Brain microvascular endothelial cell (primary cell): ENCODE measurements around the gene FGB.

Experiments used
- DNase-seq: peaks from one replicate; pipeline ENCODE4 v3.0.0-alpha.2; 2020
- H3K27ac ChIP-seq: fragments of 250-450 bp; sonication (Bioruptor Pico); 2 replicates; pipeline ENCODE4 v1.5.1; 2020; ENCODE audit warnings: mild to moderate bottlenecking, moderate library complexity
- H3K27me3 ChIP-seq: fragments of 250-450 bp; sonication (Bioruptor Pico); replicated peaks from 2 replicates; pipeline ENCODE4 v1.5.1; 2020; ENCODE audit warnings: mild to moderate bottlenecking
- H3K36me3 ChIP-seq: fragments of 250-450 bp; sonication (Bioruptor Pico); replicated peaks from 2 replicates; pipeline ENCODE4 v1.5.1; 2020; ENCODE audit warnings: mild to moderate bottlenecking
- H3K4me3 ChIP-seq: 2 replicates; pipeline ENCODE4 v1.5.1; 2011; ENCODE audit warnings: low read depth, mild to moderate bottlenecking, control low read depth, low read length, moderate library complexity
- in situ Hi-C: cut with HindIII; loops from 2 replicates; pipeline ENCODE4 v1.10.0; 2017; ENCODE audit warnings: low sequenced_read_pairs, low pct_ligation_motif_present
- TF ChIP-seq, protein P1 (sequence below): IDR thresholded peaks from 2 replicates; pipeline ENCODE4 v1.5.1; 2011; ENCODE audit warnings: low read depth, mild to moderate bottlenecking, moderate library complexity, low read length, control low read depth, inconsistent platforms; ENCODE audit errors: missing control alignments

FGB gene

DNA sequence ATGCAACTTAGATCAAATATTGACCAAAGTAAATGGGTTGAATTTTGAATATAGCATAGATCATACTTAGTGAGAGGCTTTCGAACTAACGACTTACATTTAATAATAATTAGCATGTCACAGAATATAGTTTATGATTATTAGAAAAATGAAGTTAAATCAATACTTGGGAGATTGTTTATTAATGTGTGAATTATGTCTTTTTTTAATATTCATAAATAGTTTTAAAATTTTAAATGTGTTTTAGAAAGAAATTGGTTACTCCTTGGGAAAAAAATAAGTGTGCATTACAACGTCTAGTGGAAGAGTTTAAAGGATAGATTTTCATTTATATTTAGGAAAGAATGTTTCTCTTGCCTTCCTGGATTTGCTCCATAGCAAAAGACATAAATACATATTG is 20.4 kb downstream of the FGB start:
- H3K36me3 ChIP-seq: no peaks in the 10 kb centered on the region
- in situ Hi-C loops: no loop called here

DNA sequence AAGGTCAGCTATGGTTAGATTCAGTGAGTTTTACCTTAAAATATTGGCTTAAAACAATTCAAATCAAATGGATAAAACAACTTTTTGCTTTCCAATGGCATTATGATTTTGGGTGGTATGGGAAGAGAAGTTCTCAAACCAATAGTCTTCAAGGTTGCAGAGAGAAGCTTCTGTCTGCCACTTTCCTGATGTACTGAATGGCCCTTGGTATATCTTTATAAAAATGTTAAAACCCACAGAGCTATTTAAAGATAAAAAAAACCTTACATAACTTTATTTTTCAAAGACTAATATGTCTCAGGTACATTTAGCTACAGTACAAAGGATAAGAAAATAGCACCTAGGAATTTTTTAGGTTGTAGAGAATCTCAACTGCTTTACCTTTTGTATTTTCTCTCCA is 20.9 kb downstream of the FGB start:
- Histone ChIP-seq H3K27me3 (no peaks in the 10 kb centered on the region), H3K27ac (no peak overlapping the region), H3K4me3 (no peak overlapping the region), H3K36me3 (no peaks in the 10 kb centered on the region)
- in situ Hi-C loops: no loop called here
- no peak for DNase-seq
- TF ChIP-seq, protein P1, sequence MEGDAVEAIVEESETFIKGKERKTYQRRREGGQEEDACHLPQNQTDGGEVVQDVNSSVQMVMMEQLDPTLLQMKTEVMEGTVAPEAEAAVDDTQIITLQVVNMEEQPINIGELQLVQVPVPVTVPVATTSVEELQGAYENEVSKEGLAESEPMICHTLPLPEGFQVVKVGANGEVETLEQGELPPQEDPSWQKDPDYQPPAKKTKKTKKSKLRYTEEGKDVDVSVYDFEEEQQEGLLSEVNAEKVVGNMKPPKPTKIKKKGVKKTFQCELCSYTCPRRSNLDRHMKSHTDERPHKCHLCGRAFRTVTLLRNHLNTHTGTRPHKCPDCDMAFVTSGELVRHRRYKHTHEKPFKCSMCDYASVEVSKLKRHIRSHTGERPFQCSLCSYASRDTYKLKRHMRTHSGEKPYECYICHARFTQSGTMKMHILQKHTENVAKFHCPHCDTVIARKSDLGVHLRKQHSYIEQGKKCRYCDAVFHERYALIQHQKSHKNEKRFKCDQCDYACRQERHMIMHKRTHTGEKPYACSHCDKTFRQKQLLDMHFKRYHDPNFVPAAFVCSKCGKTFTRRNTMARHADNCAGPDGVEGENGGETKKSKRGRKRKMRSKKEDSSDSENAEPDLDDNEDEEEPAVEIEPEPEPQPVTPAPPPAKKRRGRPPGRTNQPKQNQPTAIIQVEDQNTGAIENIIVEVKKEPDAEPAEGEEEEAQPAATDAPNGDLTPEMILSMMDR: no peak

More for the DNA sequence above, 20.4 kb downstream of the FGB start:
- DNase-seq: no peak
- no peak overlapping the region for H3K4me3 ChIP-seq
- H3K27ac ChIP-seq: no peak overlapping the region
- no peaks in the 10 kb centered on the region for H3K27me3 ChIP-seq
- TF ChIP-seq, protein P1: no peak

DNA sequence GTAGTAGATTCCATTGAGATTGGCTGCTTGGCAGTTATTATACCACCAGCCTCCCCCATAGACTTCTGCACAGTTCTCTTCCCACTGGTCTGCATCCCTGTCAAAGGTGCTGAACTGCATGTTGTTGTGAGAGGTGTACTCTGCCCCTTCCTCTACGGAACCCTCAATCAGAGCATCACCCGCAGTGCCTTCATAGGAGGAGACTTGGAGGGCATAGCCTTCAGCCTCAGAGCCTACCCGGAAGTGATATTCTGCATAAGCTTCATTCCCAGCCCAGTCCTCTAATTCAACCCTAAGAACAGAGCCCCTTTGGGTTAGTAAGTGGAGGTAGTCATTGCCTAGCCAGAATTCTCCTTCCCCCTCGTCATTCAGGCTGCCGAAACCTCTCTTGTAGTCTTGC is 21.4 kb downstream of the FGB start:
- Histone ChIP-seq H3K27me3 (no peaks in the 10 kb centered on the region), H3K27ac (no peak overlapping the region), H3K36me3 (no peaks in the 10 kb centered on the region), H3K4me3 (no peak overlapping the region)
- TF ChIP-seq, protein P1: no peak
- DNase-seq: no peak
- in situ Hi-C loops: no loop called here

DNA sequence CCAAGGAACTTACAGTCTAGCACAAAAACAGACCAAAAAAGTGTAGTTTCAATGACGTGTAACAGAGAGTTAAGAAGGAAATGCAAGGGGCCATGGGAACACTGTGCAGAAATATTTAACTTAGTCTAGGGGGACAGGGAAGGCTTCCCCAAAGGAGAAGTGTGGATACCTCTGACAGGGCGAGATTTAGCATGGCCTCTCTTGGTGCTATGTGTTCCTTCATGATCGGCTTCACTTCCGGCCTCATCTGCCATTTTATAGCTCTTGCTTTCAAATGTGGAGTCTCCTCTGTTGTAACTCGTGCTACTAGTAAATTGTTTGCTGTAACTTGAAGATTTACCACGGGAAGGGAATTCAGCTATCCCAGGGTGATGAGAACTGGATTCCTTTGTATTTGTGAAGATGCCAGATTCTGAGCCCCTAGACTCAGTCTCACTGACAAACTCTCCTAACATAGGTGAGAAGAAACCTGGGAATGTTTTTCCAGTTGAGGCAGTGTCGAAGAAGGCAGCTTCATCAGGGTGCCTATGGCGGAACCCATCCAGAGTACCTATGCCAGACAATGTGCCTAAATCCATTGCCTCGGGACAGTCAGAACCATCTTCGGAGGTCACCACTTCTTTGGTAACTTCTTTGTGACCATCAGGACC is 22.7 kb downstream of the FGB start:
- Histone ChIP-seq H3K27me3 (no peaks in the 10 kb centered on the region), H3K4me3 (no peak overlapping the region), H3K27ac (no peak overlapping the region), H3K36me3 (no peaks in the 10 kb centered on the region)
- TF ChIP-seq, protein P1: no peak
- in situ Hi-C loops: no loop called here
- DNase-seq: no peak

DNA sequence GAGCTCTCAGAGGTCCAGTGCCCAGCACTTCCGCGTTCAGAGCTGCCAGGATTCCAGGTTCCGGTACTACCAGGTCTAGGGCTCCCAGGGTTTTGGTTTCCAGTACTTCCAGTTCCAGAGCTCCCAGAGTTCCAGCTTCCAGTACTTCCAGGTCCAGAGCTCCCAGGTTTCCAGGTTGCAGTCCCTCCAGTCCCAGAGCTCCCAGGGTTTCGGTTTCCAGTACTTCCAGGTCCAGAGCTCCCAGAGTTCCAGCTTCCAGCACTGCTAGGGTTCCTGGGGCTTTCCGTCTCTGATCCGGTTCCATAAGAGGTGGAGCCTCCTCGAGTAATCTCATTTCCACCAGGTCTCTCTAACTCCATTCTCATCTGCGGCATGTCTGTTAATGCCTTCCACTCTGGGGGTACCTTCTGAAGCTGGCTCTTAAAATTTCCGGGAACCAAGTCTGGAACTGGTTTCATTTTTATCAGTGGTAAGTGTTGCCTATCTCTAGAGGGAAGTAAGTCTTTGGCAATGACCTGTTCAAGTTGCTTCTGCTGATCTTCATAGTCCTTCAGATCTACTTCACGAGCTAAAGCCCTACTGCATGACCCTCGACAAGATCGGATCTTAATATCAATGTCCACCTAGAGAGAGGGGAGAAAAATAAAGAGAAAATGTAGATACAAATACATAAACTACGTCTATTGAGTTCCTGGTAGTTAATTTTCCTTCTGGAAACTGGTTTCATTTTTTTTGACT is 23.7 kb downstream of the FGB start:
- Histone ChIP-seq H3K27me3 (no peaks in the 10 kb centered on the region), H3K4me3 (no peak overlapping the region), H3K27ac (no peak overlapping the region), H3K36me3 (no peaks in the 10 kb centered on the region)
- no peak for DNase-seq
- TF ChIP-seq, protein P1: no peak
- in situ Hi-C loops: no loop called here
